Keratinocyte (primary cell): ENCODE measurements around the gene STK4. TPM values are rescaled to one million over a fixed set of nuclear protein-coding genes. Genes with fewer than 3 reads are reported as not detected.
A peak's percentile ranks its signal among the peaks of the same experiment; 100 is the strongest.

ENCODE experiments used
- DNase-seq: peaks from one replicate; pipeline ENCODE4 v3.0.0-alpha.2; 2011; ENCODE audit warnings: low read depth, missing footprints, low spot score
- FAIRE-seq: peaks from 2 replicates; lab custom pipeline; 2011; peaks lifted over from hg19 to GRCh38; lab: Jason Lieb, UNC
- H2AFZ ChIP-seq: 2 replicates; pipeline ENCODE4 v1.6.0; 2012; ENCODE audit warnings: low read length, control low read depth, inconsistent platforms; ENCODE audit not compliant: control insufficient read depth
- H3K27ac ChIP-seq: 2 replicates; pipeline ENCODE4 v1.5.1; 2011; ENCODE audit warnings: low read length; ENCODE audit not compliant: control insufficient read depth, insufficient read depth
- H3K27me3 ChIP-seq: 3 replicates; pipeline ENCODE4 v1.6.0; 2011; ENCODE audit warnings: low read length; ENCODE audit not compliant: control insufficient read depth, insufficient read depth; ENCODE audit errors: extremely low read depth
- H3K36me3 ChIP-seq, 2 experiments: 2 replicates in 1 of 2; 3 replicates in 1 of 2; pipeline ENCODE4 v1.5.1; 2011; ENCODE audit warnings: low read length in 2 of 2, mild to moderate bottlenecking in 1 of 2; ENCODE audit not compliant: control insufficient read depth in 2 of 2, insufficient read depth in 2 of 2; ENCODE audit errors: extremely low read depth in 1 of 2
- H3K4me1 ChIP-seq: 3 replicates; pipeline ENCODE4 v1.5.1; 2011; ENCODE audit warnings: low read length; ENCODE audit not compliant: control insufficient read depth, insufficient read depth; ENCODE audit errors: extremely low read depth
- H3K4me2 ChIP-seq: 3 replicates; pipeline ENCODE4 v1.6.0; 2011; ENCODE audit warnings: low read depth, low read length; ENCODE audit not compliant: control insufficient read depth, insufficient read depth; ENCODE audit errors: extremely low read depth
- H3K4me3 ChIP-seq, 3 experiments: fragments of 200-600 bp in 1 of 3; sonication (generic) in 1 of 3; 2 replicates in 2 of 3; 3 replicates in 1 of 3; pipeline ENCODE4 v1.5.1; 2011 to 2016; ENCODE audit warnings: low read length in 3 of 3, mild to moderate bottlenecking in 3 of 3, control low read depth in 2 of 3, inconsistent platforms in 1 of 3, low read depth in 1 of 3, mixed read lengths in 1 of 3, mixed run types in 1 of 3, moderate library complexity in 1 of 3; ENCODE audit not compliant: control insufficient read depth in 2 of 3, insufficient read depth in 2 of 3; ENCODE audit errors: extremely low read depth in 1 of 3
- H3K79me2 ChIP-seq: 2 replicates; pipeline ENCODE4 v1.6.0; 2012; ENCODE audit warnings: low read length; ENCODE audit not compliant: control insufficient read depth, insufficient read depth
- H3K9ac ChIP-seq: 3 replicates; pipeline ENCODE4 v1.6.0; 2011; ENCODE audit warnings: low read length; ENCODE audit not compliant: control insufficient read depth, insufficient read depth; ENCODE audit errors: extremely low read depth
- H3K9me1 ChIP-seq: 3 replicates; pipeline ENCODE4 v1.6.0; 2011; ENCODE audit warnings: low read length; ENCODE audit not compliant: control insufficient read depth, insufficient read depth; ENCODE audit errors: extremely low read depth
- H3K9me3 ChIP-seq: 2 replicates; pipeline ENCODE4 v1.5.1; 2012; ENCODE audit warnings: low read depth, low read length; ENCODE audit not compliant: control insufficient read depth
- H4K20me1 ChIP-seq: 3 replicates; pipeline ENCODE4 v1.6.0; 2011; ENCODE audit warnings: low read length; ENCODE audit not compliant: control insufficient read depth, insufficient read depth; ENCODE audit errors: extremely low read depth
- CTCF ChIP-seq, 3 experiments: IDR thresholded peaks in 1 of 3; conservative IDR thresholded peaks in 1 of 3; optimal IDR thresholded peaks in 1 of 3; 2 replicates in 2 of 3; 3 replicates in 1 of 3; pipeline versions ENCODE3 to v1.5.1; 2011; ENCODE audit warnings: low read length in 3 of 3, mild to moderate bottlenecking in 3 of 3, moderate library complexity in 2 of 3, control low read depth in 1 of 3, inconsistent platforms in 1 of 3; ENCODE audit not compliant: insufficient read depth in 2 of 3; ENCODE audit errors: extremely low read depth in 1 of 3
- EZH2 ChIP-seq: IDR thresholded peaks from one replicate; pipeline ENCODE4 v1.6.1; 2012; ENCODE audit warnings: inconsistent platforms, mild to moderate bottlenecking, low read length, moderate library complexity
- dilution Hi-C: fragments of 300-500 bp; cut with MboI; formaldehyde crosslinking; loops from one replicate; pipeline ENCODE4 v1.7.0; 2020; ENCODE audit warnings: low sequenced_read_pairs; ENCODE audit not compliant: extremely low pct_ligation_motif_present
- polyA plus RNA-seq, 5 experiments: library from polyadenylated mRNA; depleted of rRNA in 3 of 5; stranded (reverse) in 3 of 5; stranded (forward) in 1 of 5; unstranded in 1 of 5; fragments of >200 nt; gene quantifications; 1 replicate in 1 of 5; 2 replicates in 3 of 5; 3 replicates in 1 of 5; pipeline versions ENCODE4 v1.2.1 to v1.2.3, GENCODE V29; 2011 to 2012; ENCODE audit warnings: missing spikeins in 2 of 5, low read depth in 1 of 5, low replicate concordance in 1 of 5

Gene STK4
- polyA plus RNA-seq, 1 donor (not counting 4 experiments of a cell fraction or from before 2014, with no cell fraction given) = 30.5 TPM

- peak within 1 kb of the TSS; percentile 67 for H2AFZ ChIP-seq
- no peaks in the 10 kb centered on the region for H3K36me3 ChIP-seq
- TF ChIP-seq EZH2 (no peak), CTCF (optimal IDR thresholded peaks at IDR 0.05 in 1 of 3, IDR thresholded peaks at IDR 0.05 in 1 of 3, conservative IDR thresholded peaks at IDR 0.05 in 1 of 3; ENCODE audit: extremely low read depth in 1 of 3, insufficient read depth in 2 of 3, low read length in 3 of 3) (no peak)
- H3K79me2 ChIP-seq = no peaks in the 10 kb centered on the region
- H3K9ac ChIP-seq = peak within 1 kb of the TSS; percentile 47
- no peaks in the 10 kb centered on the region for H4K20me1 ChIP-seq
- peak within 1 kb of the TSS; percentile 73 for H3K4me2 ChIP-seq
- FAIRE-seq (peak; percentile 73), DNase-seq (peak; percentile 94)
- H3K4me1 ChIP-seq = peaks cover 22% of the 10 kb centered on the region
- H3K4me3 ChIP-seq = peak within 1 kb of the TSS in 2 of 3 experiments; percentile 4 to 28
- dilution Hi-C loops = no loop called here
- no peaks in the 10 kb centered on the region for H3K9me1 ChIP-seq
- H3K27me3 ChIP-seq = no peaks in the 10 kb centered on the region
- H3K9me3 ChIP-seq = no peaks in the 10 kb centered on the region
- H3K27ac ChIP-seq = peak within 1 kb of the TSS; percentile 37
Observed at GRCh38 chr20:45114465-45115385, 148.4 kb downstream of the STK4 start, which contains the start of gene WFDC5. Gene WFDC5, minus strand, starts transcription at chr20:45115174. Its CDS starts 91 bp downstream, at chr20:45115083.

GRCh38 chr20:45115386-45115774, 149.1 kb downstream of the STK4 start:
- Histone ChIP-seq H4K20me1 (no peaks in the 10 kb centered on the region), H3K4me1 (peaks cover 22% of the 10 kb centered on the region), H3K36me3 (no peaks in the 10 kb centered on the region), H3K9ac (no peak overlapping the region), H2AFZ (no peak overlapping the region), H3K27me3 (no peaks in the 10 kb centered on the region), H3K9me1 (no peaks in the 10 kb centered on the region), H3K79me2 (no peaks in the 10 kb centered on the region), H3K9me3 (no peaks in the 10 kb centered on the region), H3K4me2 (peak overlapping the region; percentile 73), H3K4me3 (no peak overlapping the region), H3K27ac (no peak overlapping the region)
- dilution Hi-C loops = no loop called here
- FAIRE-seq = no peak
- no peak for TF ChIP-seq EZH2
- no peak for TF ChIP-seq CTCF (optimal IDR thresholded peaks at IDR 0.05 in 1 of 3, IDR thresholded peaks at IDR 0.05 in 1 of 3, conservative IDR thresholded peaks at IDR 0.05 in 1 of 3; ENCODE audit: extremely low read depth in 1 of 3, insufficient read depth in 2 of 3, low read length in 3 of 3)
- DNase-seq = no peak
